Transverse colon (tissue), 4 donors: ENCODE measurements around the gene NR2E3. TPM values are rescaled to one million over a fixed set of nuclear protein-coding genes. Genes with fewer than 3 reads are reported as not detected.
A peak's percentile ranks its signal among the peaks of the same experiment; 100 is the strongest.

Source experiments
- DNase-seq: peaks from one replicate; pipeline ENCODE4 v3.0.0-alpha.2; 2019
- H3K27ac ChIP-seq, 4 donors: fragments of 200-600 bp; sonication (generic); 2 replicates each; pipeline ENCODE4 v1.5.1; 2016 to 2018; ENCODE audit warnings: inconsistent platforms in 4 of 4
- H3K27me3 ChIP-seq: fragments of 200-600 bp; sonication (generic); 2 replicates; pipeline ENCODE4 v1.5.1; 2017; ENCODE audit warnings: inconsistent platforms
- H3K36me3 ChIP-seq, 4 donors: fragments of 200-600 bp; sonication (generic); 2 replicates each; pipeline ENCODE4 v1.5.1; 2017 to 2019; ENCODE audit warnings: inconsistent platforms in 4 of 4
- H3K4me1 ChIP-seq, 4 donors: fragments of 200-600 bp; sonication (generic); 2 replicates each; pipeline ENCODE4 v1.5.1; 2017 to 2020; ENCODE audit warnings: inconsistent platforms in 4 of 4
- H3K4me3 ChIP-seq, 4 donors: fragments of 200-600 bp; sonication (generic); 1 replicate in 1 of 4; 2 replicates in 3 of 4; pipeline versions ENCODE4 v1.5.1 to v1.6.1; 2017 to 2019; ENCODE audit warnings: inconsistent platforms in 4 of 4
- H3K9me3 ChIP-seq, 2 donors: fragments of 200-600 bp; sonication (generic); 2 replicates each; pipeline ENCODE4 v1.5.1; 2017 to 2019; ENCODE audit warnings: inconsistent platforms in 2 of 2
- CTCF ChIP-seq, 5 experiments: fragments of 200-600 bp in 3 of 5; fragments of 450-650 bp in 2 of 5; sonication (generic) in 3 of 5; IDR thresholded peaks; 1 replicate in 2 of 5; 2 replicates in 3 of 5; pipeline ENCODE4 v1.5.1; 2016 to 2017; ENCODE audit warnings: antibody characterized with exemption in 5 of 5, inconsistent platforms in 3 of 5, mild to moderate bottlenecking in 2 of 5, moderate library complexity in 1 of 5
- EP300 ChIP-seq: sonication (generic); formaldehyde crosslinking; IDR thresholded peaks from one replicate; pipeline ENCODE4 v1.6.1; 2017; ENCODE audit warnings: antibody characterized with exemption, low read depth
- POLR2A ChIP-seq: fragments of 450-650 bp; IDR thresholded peaks from one replicate; pipeline ENCODE4 v1.6.1; 2016; ENCODE audit warnings: antibody characterized with exemption, mild to moderate bottlenecking, moderate library complexity
- POLR2AphosphoS5 ChIP-seq, 3 donors: sonication (generic); formaldehyde crosslinking; IDR thresholded peaks; one replicate each; pipeline ENCODE4 v1.6.1; 2016; ENCODE audit warnings: antibody characterized with exemption in 3 of 3
- WGBS, 2 donors: methylation state at CpG; one replicate each; pipeline ENCODE4 v1.1.5; 2018; ENCODE audit warnings: low coverage in 1 of 2; 5-methylcytosine and 5-hydroxymethylcytosine counted together
- in situ Hi-C, 4 donors: fragments of 200-750 bp; cut with MboI; loops; one replicate each; pipeline versions ENCODE4 v1.15.0 to v1.15.1; 2017; ENCODE audit warnings: low sequenced_read_pairs in 3 of 4, low pct_ligation_motif_present in 1 of 4, low pct_unique_long_range_greater_than_20kb in 1 of 4
- intact Hi-C: fragments of 100-400 bp; cut with DNase I; formaldehyde crosslinking; loops from one replicate; pipeline ENCODE4 v1.15.1; 2023; ENCODE audit warnings: low total_unique reads
- total RNA-seq, 4 donors: library from RNA; depleted of rRNA; stranded (reverse); fragments of >200 nt; gene quantifications; one replicate each; pipeline ENCODE4 v1.1.0, GENCODE V29; 2016

Gene NR2E3
- total RNA-seq = under 1 TPM in 2 of 4 donors, not detected in 2; 0.55 to 0.95 TPM

- no peak for DNase-seq
- WGBS, 2 donors = 73% methylated on average over 15 of the region's 16 CpGs; no CpG with 5 or more reads in 1 of the 2 donors
- no peak within 1 kb of the TSS for H3K4me3 ChIP-seq
- in situ Hi-C loops (loop anchor here in 1 of 4 donors (25.0 kb wide), 1 partner anchor 352 kb away; no protein-coding TSS in a partner anchor), intact Hi-C loops (no loop called here)
- H3K36me3 ChIP-seq = no peaks in the 10 kb centered on the region
- H3K9me3 ChIP-seq = no peaks in the 10 kb centered on the region
- TF ChIP-seq POLR2A (no peak), POLR2AphosphoS5 (IDR thresholded peaks at IDR 0.05) (no peak), CTCF (IDR thresholded peaks at IDR 0.05) (no peak), EP300 (no peak)
- H3K4me1 ChIP-seq = no peaks in the 10 kb centered on the region
- no peaks in the 10 kb centered on the region for H3K27me3 ChIP-seq
- H3K27ac ChIP-seq = no peak within 1 kb of the TSS
Measured at GRCh38 chr15:71810256-71811035, at the start of gene NR2E3. NR2E3 (plus strand) TSS chr15:71810554; CDS start chr15:71810744, 190 bp downstream.

- no peaks in the 10 kb centered on the region for H3K36me3 ChIP-seq
- TF ChIP-seq CTCF (IDR thresholded peaks at IDR 0.05) = no peak
- no peak for TF ChIP-seq EP300
- TF ChIP-seq POLR2A = no peak
- TF ChIP-seq POLR2AphosphoS5 (IDR thresholded peaks at IDR 0.05) = no peak
- intact Hi-C loops (loop anchor here (1.0 kb wide), 1 partner anchor 26 kb away; no protein-coding TSS in a partner anchor), in situ Hi-C loops (loop anchor here in 1 of 4 donors (25.0 kb wide), 1 partner anchor 401 kb away; no protein-coding TSS in a partner anchor)
- H3K9me3 ChIP-seq = no peaks in the 10 kb centered on the region
- no peaks in the 10 kb centered on the region for H3K27me3 ChIP-seq
- WGBS, 2 donors = 93 to 100% methylated on average over 1 of the region's 1 CpG
- no peak for DNase-seq
- no peak overlapping the region for H3K4me3 ChIP-seq
- peak overlapping the region in 2 of 4 donors; percentile 64 to 70 for H3K27ac ChIP-seq
- H3K4me1 ChIP-seq = peaks cover 8 to 47% (median 17%) of the 10 kb centered on the region in 4 donors
Measured at GRCh38 chr15:71760852-71761251, 49.5 kb upstream of the NR2E3 start.

GRCh38 chr15:71761649-71762048 lies 48.7 kb upstream of the NR2E3 start:
- H3K36me3 ChIP-seq = no peaks in the 10 kb centered on the region
- no peaks in the 10 kb centered on the region for H3K27me3 ChIP-seq
- intact Hi-C loops (loop anchor here (1.0 kb wide), 1 partner anchor 26 kb away; no protein-coding TSS in a partner anchor), in situ Hi-C loops (loop anchor here in 1 of 4 donors (25.0 kb wide), 1 partner anchor 401 kb away; no protein-coding TSS in a partner anchor)
- DNase-seq = peak; percentile 71
- peak overlapping the region; percentile 32 to 70 (median 49) for H3K27ac ChIP-seq
- peaks cover 8 to 39% (median 17%) of the 10 kb centered on the region in 4 donors for H3K4me1 ChIP-seq
- 44 to 63% methylated on average over 1 to 3 of the region's 3 CpGs for WGBS, 2 donors
- TF ChIP-seq POLR2AphosphoS5 (IDR thresholded peaks at IDR 0.05) (peak in 2 of 3 donors; percentile 59 to 70), CTCF (IDR thresholded peaks at IDR 0.05) (no peak)
- no peak overlapping the region for H3K4me3 ChIP-seq
- no peaks in the 10 kb centered on the region for H3K9me3 ChIP-seq

GRCh38 chr15:71768184-71768583 lies 42.2 kb upstream of the NR2E3 start:
- Histone ChIP-seq H3K4me1 (no peaks in the 10 kb centered on the region), H3K9me3 (no peaks in the 10 kb centered on the region), H3K4me3 (no peak overlapping the region), H3K36me3 (no peaks in the 10 kb centered on the region), H3K27me3 (no peaks in the 10 kb centered on the region), H3K27ac (no peak overlapping the region)
- intact Hi-C loops = no loop called here
- DNase-seq = no peak
- in situ Hi-C loops = loop anchor here in 1 of 4 donors (25.0 kb wide), 1 partner anchor 394 kb away; no protein-coding TSS in a partner anchor
- WGBS, 2 donors = 87 to 97% methylated on average over 5 of the region's 5 CpGs
- no peak for TF ChIP-seq POLR2AphosphoS5 (IDR thresholded peaks at IDR 0.05)
- no peak for TF ChIP-seq EP300
- TF ChIP-seq POLR2A = no peak
- no peak for TF ChIP-seq CTCF (IDR thresholded peaks at IDR 0.05)
